ENCODE data around the gene PCSK5.

The PCSK5 gene

DNA sequence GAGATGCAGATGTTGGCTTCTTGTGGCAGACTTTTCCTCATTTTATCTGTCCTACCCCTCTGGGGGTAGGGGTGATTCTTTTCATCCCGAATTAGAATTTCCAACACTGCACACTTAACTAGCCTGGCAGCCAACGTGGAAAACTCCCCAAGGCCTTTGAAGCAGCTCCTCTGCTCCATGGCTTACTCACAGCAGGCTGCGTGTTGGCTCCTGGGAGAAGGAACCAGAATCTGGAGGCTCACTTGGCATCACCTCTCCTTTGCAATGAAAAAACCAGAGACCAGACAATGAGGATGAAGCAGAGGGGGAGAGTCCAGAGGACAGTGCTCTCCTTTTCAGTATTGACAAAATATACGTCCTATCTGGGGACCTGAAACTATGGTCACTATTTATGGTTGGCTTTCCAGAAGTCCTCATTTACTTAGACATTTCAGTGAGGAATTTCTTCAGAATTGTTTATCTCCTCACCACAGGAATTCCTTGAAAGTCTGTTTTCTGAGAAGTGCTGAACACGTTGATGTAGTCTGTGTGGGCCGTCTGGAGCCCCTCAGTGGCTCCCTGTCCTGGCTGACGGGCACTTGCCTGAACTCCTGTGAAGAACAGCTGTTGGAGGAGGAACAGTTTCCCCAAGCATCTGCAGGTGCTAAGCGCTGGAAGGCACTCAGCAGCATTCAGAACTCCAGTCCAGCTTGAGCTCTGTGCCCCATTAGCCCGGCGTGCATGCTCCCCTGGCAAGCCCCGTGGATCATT is 272.5 kb downstream of the PCSK5 start:
- no peak for DNase-seq (ENCODE audit: low read depth)
- TF ChIP-seq, protein P1, sequence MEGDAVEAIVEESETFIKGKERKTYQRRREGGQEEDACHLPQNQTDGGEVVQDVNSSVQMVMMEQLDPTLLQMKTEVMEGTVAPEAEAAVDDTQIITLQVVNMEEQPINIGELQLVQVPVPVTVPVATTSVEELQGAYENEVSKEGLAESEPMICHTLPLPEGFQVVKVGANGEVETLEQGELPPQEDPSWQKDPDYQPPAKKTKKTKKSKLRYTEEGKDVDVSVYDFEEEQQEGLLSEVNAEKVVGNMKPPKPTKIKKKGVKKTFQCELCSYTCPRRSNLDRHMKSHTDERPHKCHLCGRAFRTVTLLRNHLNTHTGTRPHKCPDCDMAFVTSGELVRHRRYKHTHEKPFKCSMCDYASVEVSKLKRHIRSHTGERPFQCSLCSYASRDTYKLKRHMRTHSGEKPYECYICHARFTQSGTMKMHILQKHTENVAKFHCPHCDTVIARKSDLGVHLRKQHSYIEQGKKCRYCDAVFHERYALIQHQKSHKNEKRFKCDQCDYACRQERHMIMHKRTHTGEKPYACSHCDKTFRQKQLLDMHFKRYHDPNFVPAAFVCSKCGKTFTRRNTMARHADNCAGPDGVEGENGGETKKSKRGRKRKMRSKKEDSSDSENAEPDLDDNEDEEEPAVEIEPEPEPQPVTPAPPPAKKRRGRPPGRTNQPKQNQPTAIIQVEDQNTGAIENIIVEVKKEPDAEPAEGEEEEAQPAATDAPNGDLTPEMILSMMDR (IDR thresholded peaks at IDR 0.05; ENCODE audit: insufficient read depth, low read depth, low read length, missing control alignments): no peak
- no peak overlapping the region for H3K4me3 ChIP-seq (ENCODE audit: low read depth, low read length)

DNA sequence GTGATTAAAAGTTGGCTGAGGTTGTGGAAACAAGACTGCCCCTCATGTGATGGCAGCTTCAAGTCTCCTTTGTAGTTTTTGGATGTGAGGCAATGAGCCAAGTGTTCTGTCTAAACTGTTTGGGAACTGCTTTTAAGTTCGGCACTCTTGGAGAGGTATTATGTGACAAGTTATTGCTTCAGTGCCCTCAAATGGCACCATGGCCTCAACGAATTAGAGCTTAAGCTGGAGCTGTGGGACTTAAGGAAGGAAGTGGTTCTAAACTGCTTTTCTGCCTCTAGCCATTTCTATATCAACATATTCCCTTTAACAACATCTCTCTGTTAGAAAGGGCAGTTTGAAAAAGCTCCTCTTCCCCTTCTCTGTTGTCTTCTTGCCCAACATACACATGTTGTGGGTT is 276.1 kb downstream of the PCSK5 start:
- DNase-seq (ENCODE audit: low read depth): no peak
- H3K4me3 ChIP-seq (ENCODE audit: low read depth, low read length): no peak overlapping the region

DNA sequence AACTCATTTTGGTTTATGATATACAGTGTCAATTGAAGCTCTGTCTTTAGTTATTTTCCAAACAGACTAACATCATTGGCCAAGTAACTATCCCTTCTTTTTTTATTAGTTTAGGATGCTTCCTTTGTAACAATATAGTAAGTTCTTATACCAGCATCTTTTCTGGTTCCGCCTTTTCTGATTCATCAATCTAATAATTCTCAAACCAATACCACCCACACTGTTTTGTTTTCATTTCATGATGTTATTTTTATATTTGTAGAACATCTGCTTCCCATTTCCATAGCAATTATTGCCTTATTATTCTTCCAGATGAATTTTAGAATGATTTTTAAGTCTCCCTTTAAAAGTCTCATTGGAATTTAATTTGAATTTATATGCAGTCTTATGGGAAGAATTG is 285.7 kb downstream of the PCSK5 start:
- H3K4me3 ChIP-seq (ENCODE audit: low read depth, low read length): no peak overlapping the region
- TF ChIP-seq, protein P1 (IDR thresholded peaks at IDR 0.05; ENCODE audit: insufficient read depth, low read depth, low read length, missing control alignments): no peak
- no peak for DNase-seq (ENCODE audit: low read depth)

More for the DNA sequence above, 276.1 kb downstream of the PCSK5 start:
- TF ChIP-seq, protein P1 (IDR thresholded peaks at IDR 0.05; ENCODE audit: insufficient read depth, low read depth, low read length, missing control alignments): no peak

DNA sequence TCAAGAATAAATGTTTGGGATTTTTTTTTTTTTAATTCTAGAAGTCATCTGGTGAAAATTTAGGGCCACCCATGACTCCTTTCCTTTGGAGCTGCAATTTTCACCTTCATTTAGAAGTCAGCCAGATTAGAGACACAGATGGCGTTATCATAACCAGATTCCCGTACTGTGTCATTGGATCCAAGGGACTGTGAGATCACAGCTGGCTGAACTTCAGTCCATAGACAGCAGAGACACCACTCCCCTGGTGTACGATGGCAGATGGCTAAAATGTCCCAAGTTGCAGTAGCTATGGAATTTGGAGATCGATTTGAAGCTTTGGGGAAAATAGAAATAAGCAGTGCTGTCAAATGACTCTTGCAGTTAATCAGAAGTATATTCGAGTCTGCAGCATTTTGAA is 287.5 kb downstream of the PCSK5 start:
- H3K4me3 ChIP-seq (ENCODE audit: low read depth, low read length): no peak overlapping the region
- TF ChIP-seq, protein P1 (IDR thresholded peaks at IDR 0.05; ENCODE audit: insufficient read depth, low read depth, low read length, missing control alignments): no peak
- DNase-seq (ENCODE audit: low read depth): no peak

DNA sequence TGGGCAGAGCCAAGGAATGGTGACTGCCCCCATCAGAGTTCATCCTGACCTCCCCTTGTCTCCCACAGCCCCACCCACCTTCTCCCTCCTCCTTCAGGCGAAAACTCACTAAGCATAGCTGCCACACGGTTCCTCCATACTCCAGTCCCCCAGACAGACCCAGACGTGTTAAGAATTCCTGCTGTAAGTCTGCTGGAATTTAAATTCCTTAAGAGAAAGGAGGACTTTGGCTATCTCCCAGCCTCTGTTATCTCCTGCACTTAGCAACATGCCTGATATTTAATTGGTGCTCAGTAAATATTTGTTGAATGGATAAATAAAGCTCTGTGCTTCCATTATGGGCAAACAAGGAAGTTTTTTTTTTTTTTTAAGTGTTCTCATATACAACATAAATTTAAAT is 290.1 kb downstream of the PCSK5 start:
- no peak for DNase-seq (ENCODE audit: low read depth)
- TF ChIP-seq, protein P1 (IDR thresholded peaks at IDR 0.05; ENCODE audit: insufficient read depth, low read depth, low read length, missing control alignments): no peak
- H3K4me3 ChIP-seq (ENCODE audit: low read depth, low read length): no peak overlapping the region

DNA sequence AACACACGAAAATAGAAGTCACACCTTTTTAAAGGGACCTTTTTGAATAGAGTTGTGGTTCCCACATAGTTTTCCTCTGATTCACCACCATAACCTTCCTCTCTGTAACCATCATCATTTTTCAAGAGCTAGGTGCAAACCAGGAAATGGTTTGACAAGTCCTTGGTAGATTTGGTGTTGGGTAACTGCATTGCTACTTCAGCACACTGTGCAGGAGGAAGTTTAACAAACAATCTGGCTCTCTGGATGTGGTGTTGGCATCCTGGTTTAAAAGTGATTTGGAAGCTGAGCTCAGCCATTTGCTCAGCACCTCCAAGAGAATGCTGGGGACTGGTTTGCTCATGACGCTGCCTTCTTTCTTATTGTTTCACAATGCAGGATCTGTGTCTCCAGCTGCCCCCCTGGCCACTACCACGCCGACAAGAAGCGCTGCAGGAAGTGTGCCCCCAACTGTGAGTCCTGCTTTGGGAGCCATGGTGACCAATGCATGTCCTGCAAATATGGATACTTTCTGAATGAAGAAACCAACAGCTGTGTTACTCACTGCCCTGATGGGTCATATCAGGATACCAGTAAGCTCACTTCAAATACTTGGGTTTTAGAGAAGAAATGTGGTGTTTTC is 290.7 kb downstream of the PCSK5 start:
- peak; percentile 7 for DNase-seq (ENCODE audit: low read depth)
- H3K4me3 ChIP-seq (ENCODE audit: low read depth, low read length): no peak overlapping the region
- TF ChIP-seq, protein P1 (IDR thresholded peaks at IDR 0.05; ENCODE audit: insufficient read depth, low read depth, low read length, missing control alignments): no peak

Measured in GM12865 (cell line).